Skeletal muscle tissue (tissue), 4 donors: ENCODE data around the gene METTL4. TPM values are rescaled to one million over a fixed set of nuclear protein-coding genes. Genes with fewer than 3 reads are reported as not detected.
"Not testable (repeated sequence)": the region's sequence is repeated elsewhere in the genome, so short reads cannot be mapped to it uniquely, and the experiment has no call there.

ENCODE experiments used
- H3K27ac ChIP-seq: one replicate; pipeline ENCODE4 v1.7.0; 2013; ENCODE audit warnings: mild to moderate bottlenecking, low read depth, low read length, inconsistent platforms
- H3K27me3 ChIP-seq, 3 donors: one replicate each; pipeline ENCODE4 v1.7.0; 2013; ENCODE audit warnings: low read length in 3 of 3; ENCODE audit not compliant: control insufficient read depth in 3 of 3, insufficient read depth in 3 of 3
- H3K36me3 ChIP-seq, 3 donors: one replicate each; pipeline ENCODE4 v1.7.0; 2013; ENCODE audit warnings: low read length in 3 of 3; ENCODE audit not compliant: control insufficient read depth in 3 of 3, insufficient read depth in 3 of 3
- H3K4me1 ChIP-seq, 3 donors: one replicate each; pipeline ENCODE4 v1.7.0; 2013; ENCODE audit warnings: low read length in 3 of 3, mild to moderate bottlenecking in 3 of 3; ENCODE audit not compliant: control insufficient read depth in 3 of 3, insufficient read depth in 3 of 3
- H3K4me3 ChIP-seq, 3 donors: one replicate each; pipeline ENCODE4 v1.7.0; 2013; ENCODE audit warnings: low read length in 3 of 3
- H3K9ac ChIP-seq, 3 donors: one replicate each; pipeline ENCODE4 v1.7.0; 2013; ENCODE audit warnings: low read length in 3 of 3, mild to moderate bottlenecking in 3 of 3, moderate library complexity in 2 of 3, low read depth in 1 of 3
- H3K9me3 ChIP-seq, 3 donors: one replicate each; pipeline ENCODE4 v1.7.0; 2013; ENCODE audit warnings: low read length in 3 of 3; ENCODE audit not compliant: control insufficient read depth in 3 of 3
- total RNA-seq: library from RNA; depleted of rRNA; stranded (reverse); fragments of >200 nt; gene quantifications from one replicate; pipeline ENCODE4 v1.2.3, GENCODE V29; 2014
- donor health status: Osteomylitis.

METTL4 gene
- total RNA-seq, 1 donor from 2014 or later = 6.3 TPM

DNA sequence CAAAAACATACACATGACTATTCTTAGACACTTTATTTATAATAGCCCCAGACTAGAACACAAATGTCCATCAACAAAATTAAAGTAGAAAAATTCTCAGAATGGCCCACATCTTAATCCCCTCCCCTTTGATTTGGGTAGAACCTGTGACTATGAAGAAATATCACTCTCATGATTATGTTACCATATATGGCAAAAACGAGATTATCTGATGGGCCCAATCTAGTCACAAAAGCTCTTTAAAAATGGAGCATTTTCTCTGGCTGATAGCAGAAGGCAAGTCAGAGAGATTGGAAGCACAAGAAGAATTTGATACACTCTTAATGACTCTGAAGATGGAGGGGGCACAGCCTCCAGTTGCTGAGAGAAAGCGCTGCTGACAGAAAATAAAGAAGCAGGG, 39.6 kb downstream of the METTL4 start:
- no peak overlapping the region for H3K9ac ChIP-seq
- H3K4me3 ChIP-seq = no peak overlapping the region
- no peaks in the 10 kb centered on the region for H3K9me3 ChIP-seq
- no peaks in the 10 kb centered on the region for H3K4me1 ChIP-seq
- H3K36me3 ChIP-seq = peaks cover 0 to 9% (median 2%) of the 10 kb centered on the region in 3 donors
- no peak overlapping the region for H3K27ac ChIP-seq
- H3K27me3 ChIP-seq = no peaks in the 10 kb centered on the region

DNA sequence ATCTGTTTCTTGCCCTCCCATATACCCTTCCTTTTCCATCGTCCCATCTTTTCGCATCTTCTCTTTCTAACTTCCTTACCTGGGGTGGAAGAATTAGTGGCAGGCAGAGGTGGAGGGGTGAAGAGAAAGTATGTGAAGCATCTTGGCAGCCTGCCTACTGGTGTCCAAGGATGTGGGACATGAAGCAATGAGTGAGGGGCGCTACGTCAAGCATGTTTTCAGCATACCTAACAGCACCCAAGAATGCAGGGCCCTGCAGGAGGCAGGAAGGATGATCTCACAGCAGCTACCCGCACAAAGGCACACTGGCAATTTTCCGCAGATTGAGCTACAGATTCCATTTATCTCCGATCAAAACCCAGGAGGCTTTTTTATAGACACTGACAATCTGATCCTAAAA, 42.2 kb downstream of the METTL4 start:
- Histone ChIP-seq H3K9me3 (no peaks in the 10 kb centered on the region), H3K9ac (no peak overlapping the region), H3K27ac (no peak overlapping the region), H3K27me3 (no peaks in the 10 kb centered on the region), H3K4me1 (no peaks in the 10 kb centered on the region), H3K4me3 (no peak overlapping the region), H3K36me3 (no peaks in the 10 kb centered on the region)

DNA sequence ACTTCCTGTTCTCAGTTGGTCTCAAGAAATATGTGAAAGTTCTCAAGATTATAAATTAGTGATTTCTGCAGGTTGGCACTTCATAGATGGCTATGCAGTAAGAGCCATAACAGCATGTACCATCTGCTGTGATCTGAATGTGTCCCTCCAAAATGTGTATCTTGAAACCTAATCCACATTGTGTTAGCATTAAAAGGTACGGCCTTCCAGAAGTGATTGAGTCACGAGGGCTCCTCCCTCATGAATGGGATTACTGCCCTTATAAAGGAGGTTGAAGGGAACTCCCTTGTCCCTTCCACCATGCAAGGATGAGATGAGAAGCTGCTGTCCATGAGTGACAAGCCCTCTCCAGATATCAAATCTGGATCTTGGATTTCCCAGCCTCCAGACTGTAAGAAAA, 45.0 kb downstream of the METTL4 start:
- H3K9me3 ChIP-seq = no peaks in the 10 kb centered on the region
- H3K27me3 ChIP-seq = no peaks in the 10 kb centered on the region
- H3K9ac ChIP-seq = no peak overlapping the region
- no peak overlapping the region for H3K27ac ChIP-seq
- no peak overlapping the region for H3K4me3 ChIP-seq
- no peaks in the 10 kb centered on the region for H3K4me1 ChIP-seq
- H3K36me3 ChIP-seq = no peaks in the 10 kb centered on the region

DNA sequence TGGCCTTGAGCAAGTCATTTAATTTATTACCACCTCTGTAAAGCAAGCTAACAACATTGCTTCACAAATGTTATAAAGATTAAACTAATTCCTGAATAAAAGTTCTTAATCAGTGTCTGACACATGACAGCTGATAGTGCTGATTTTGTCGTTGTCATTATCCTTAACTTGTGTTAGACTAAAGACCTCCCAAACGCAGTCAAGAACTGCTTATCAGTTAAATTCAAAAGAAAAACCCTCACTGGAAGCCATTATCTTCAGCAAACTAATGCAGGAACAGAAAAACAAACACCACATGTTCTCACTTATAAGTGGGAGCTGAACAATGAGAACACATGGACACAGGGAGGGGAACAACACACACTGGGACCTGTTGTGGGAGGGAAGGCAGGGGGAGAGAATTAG, 46.5 kb downstream of the METTL4 start:
- not testable (repeated sequence) for H3K27me3 ChIP-seq, H3K9ac ChIP-seq, H3K27ac ChIP-seq, H3K9me3 ChIP-seq, H3K36me3 ChIP-seq, H3K4me3 ChIP-seq, H3K4me1 ChIP-seq

DNA sequence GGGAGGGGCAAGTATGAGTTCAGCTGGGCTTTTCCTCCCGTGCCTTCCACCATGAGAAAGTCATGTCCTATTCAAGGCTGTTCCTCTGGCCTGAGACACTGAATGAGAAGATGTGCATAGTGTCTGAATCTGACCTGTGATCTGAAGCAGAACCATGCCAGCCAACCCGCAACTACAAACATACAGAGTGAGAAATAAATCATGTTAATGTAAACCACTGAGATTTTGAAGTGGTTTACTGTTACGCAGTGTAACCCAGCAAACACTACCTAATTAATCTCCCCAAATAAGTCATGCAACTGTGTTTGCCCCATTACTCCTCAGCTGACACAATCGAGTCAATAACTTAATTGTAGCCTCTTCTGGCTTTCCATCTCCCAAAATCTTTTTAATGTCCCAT, 49.2 kb downstream of the METTL4 start:
- H3K9me3 ChIP-seq = no peaks in the 10 kb centered on the region
- H3K4me3 ChIP-seq = no peak overlapping the region
- H3K27me3 ChIP-seq = no peaks in the 10 kb centered on the region
- H3K27ac ChIP-seq = no peak overlapping the region
- H3K36me3 ChIP-seq = peaks cover 0 to 4% (median 0%) of the 10 kb centered on the region in 3 donors
- H3K9ac ChIP-seq = no peak overlapping the region
- no peaks in the 10 kb centered on the region for H3K4me1 ChIP-seq

DNA sequence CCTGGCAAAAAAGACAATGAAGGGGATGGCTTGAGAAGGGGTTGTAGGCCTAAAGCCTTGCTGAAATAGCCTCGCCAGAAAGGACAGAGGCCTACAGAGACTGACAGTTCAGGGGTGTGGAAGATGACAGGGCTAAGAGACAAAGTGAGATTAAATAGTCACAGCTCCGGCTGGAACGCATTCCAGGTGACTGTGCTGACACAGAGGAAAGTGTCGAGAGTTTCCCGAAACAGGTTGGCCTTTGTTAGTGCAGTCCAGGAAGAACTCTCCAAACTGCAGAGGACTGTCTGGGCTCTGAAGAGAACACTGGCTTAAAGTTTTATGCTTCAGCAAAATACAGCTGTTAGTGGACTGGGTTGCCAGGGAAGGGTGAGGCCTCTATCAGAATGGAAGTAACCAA, 52.8 kb downstream of the METTL4 start:
- peaks cover 3 to 10% (median 4%) of the 10 kb centered on the region in 3 donors for H3K4me1 ChIP-seq
- no peaks in the 10 kb centered on the region for H3K9me3 ChIP-seq
- H3K4me3 ChIP-seq = no peak overlapping the region
- no peaks in the 10 kb centered on the region for H3K27me3 ChIP-seq
- H3K9ac ChIP-seq = no peak overlapping the region
- H3K27ac ChIP-seq = no peak overlapping the region
- H3K36me3 ChIP-seq = peaks cover 0 to 4% (median 0%) of the 10 kb centered on the region in 3 donors

DNA sequence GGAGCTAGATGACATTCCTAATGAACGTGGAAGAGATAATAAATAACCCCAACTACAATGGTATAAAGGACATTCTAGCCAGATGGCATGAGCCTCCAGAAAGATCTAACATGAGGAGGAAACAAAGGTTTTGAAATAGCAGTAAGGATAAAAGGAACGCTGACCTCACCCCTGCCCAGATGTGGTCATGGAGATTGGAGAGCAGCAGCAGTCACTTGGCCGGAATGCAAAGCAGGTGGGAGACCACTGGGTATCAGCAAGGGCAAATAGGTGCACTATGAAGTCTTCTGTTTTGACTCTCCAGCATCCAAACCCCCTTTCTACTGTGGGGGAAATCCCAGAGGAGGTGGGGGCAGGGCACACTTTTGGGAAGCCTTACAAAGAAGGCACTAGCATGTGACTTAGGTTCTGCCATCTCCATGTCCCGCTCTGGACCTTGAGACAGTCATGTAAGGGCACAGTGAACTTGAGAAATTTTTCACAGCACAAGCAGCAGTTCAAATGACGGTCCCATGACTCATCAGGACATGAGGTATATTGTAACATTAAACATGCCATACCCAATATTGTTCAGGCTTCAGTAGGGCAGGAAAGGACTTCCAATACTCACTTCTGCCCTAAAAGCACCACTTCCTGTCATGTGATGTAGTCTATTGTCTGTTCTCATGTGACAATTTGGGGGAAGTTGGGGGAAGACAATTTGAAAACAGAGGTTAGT, 55.2 kb downstream of the METTL4 start:
- peaks cover 3 to 10% (median 4%) of the 10 kb centered on the region in 3 donors for H3K4me1 ChIP-seq
- no peaks in the 10 kb centered on the region for H3K9me3 ChIP-seq
- no peak overlapping the region for H3K4me3 ChIP-seq
- H3K36me3 ChIP-seq = peaks cover 0 to 4% (median 0%) of the 10 kb centered on the region in 3 donors
- H3K27ac ChIP-seq = no peak overlapping the region
- H3K27me3 ChIP-seq = no peaks in the 10 kb centered on the region
- H3K9ac ChIP-seq = no peak overlapping the region

DNA sequence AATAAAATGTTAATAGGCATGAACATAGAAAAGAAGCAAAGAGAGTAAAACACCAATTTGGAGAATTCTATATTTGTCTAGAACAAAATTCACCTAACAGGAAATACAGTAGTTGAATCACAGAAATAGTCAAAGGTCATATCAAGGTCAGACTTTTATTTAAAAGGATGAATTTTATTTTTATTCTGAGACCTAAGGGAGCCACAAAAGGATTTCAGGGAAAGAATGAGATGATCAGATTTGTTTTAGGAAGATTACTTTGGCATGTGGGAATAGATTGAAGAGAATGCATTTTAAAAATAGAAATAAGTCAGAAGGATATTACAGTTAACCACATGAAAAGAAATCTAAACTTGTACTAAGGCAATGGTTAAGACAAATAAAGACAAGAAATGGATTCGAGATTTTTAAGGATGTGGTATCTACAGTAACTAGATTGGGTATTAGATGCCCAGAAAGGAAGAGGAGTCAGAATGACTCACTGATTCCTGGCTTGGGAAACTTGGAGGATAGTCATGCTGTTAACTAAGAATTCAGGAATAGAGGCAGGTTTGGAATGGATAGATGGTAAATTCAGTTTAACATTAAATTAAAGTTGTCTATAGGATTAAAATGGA, 56.0 kb downstream of the METTL4 start:
- no peak overlapping the region for H3K4me3 ChIP-seq
- H3K27me3 ChIP-seq = no peaks in the 10 kb centered on the region
- H3K4me1 ChIP-seq = peaks cover 3 to 10% (median 4%) of the 10 kb centered on the region in 3 donors
- no peak overlapping the region for H3K9ac ChIP-seq
- no peak overlapping the region for H3K27ac ChIP-seq
- peaks cover 0 to 4% (median 0%) of the 10 kb centered on the region in 3 donors for H3K36me3 ChIP-seq
- H3K9me3 ChIP-seq = no peaks in the 10 kb centered on the region

DNA sequence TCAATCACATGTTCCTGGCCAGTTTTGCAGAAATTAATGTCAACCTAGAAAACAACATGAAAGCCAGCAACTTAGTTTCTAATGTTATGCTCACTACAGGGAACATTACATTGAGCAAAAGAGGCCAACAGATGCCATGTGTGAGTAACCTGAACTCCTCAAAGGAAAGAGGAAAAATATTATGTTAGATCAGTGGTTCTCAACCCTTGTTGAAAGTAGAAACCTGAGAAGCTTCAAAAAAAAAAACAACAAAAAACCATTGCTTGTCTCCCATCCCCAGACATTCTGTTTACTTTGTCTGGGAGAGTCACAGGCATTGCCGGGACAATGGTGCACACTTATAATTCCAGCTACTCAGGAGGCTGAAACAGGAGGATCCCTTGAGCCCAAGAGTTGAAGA, 57.7 kb downstream of the METTL4 start:
- Histone ChIP-seq H3K27ac (no peak overlapping the region), H3K9me3 (no peaks in the 10 kb centered on the region), H3K4me3 (no peak overlapping the region), H3K36me3 (peaks cover 0 to 3% (median 0%) of the 10 kb centered on the region in 3 donors), H3K4me1 (peaks cover 3 to 10% (median 4%) of the 10 kb centered on the region in 3 donors), H3K27me3 (no peaks in the 10 kb centered on the region), H3K9ac (no peak overlapping the region)

DNA sequence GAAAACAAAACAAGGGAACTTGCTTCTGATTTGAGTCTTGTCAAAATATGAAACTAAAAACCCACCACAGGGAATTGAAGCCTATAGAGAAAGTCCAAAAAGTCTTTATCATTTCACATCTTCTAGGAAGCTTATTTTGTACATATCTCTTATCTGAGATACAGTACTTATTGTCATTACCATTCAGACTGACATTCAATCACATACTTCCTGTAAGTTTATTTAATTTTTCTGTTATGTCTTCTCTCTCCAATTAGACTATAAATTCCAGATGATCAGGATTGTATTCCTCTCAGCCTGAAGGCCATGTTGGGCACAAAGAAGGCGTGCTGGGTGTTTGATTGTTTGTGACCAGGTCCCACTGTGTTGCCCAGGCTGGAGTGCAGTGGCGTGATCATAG, 59.2 kb downstream of the METTL4 start:
- Histone ChIP-seq H3K4me3 (no peak overlapping the region), H3K27me3 (no peaks in the 10 kb centered on the region), H3K36me3 (no peaks in the 10 kb centered on the region), H3K4me1 (peaks cover 3 to 10% (median 4%) of the 10 kb centered on the region in 3 donors), H3K9me3 (no peaks in the 10 kb centered on the region), H3K9ac (no peak overlapping the region), H3K27ac (no peak overlapping the region)
